Esophagus squamous epithelium (tissue), 4 donors: ENCODE data around the gene ARAP1. TPM values are rescaled to one million over a fixed set of nuclear protein-coding genes. Genes with fewer than 3 reads are reported as not detected.

Experiments used
- small RNA-seq, 4 donors: library from RNA; depleted of rRNA; stranded (forward); fragments of <200 nt; gene quantifications; one replicate each; pipeline ENCODE3, GENCODE V24; 2016
- total RNA-seq, 4 donors: library from RNA; depleted of rRNA; stranded (reverse); fragments of >200 nt; gene quantifications; one replicate each; pipeline ENCODE4 v1.1.0, GENCODE V29; 2016

ARAP1 gene
- total RNA-seq, 4 donors from 2014 or later: 37.8 to 114 (median 70.6) TPM

Small RNA genes within 50 kb of the gene (small RNA-seq; reads per million reads assigned to genes)
- gene MIR4692 (0 reads per million in 4 donors), gene RF00019 (0 reads per million in 4 donors)

Other genes starting within 250 kb of the ARAP1 start
- 10 to 100 TPM in 3 of 4 donors, 1 to 10 TPM in 1; 5.6 to 38.3 (median 12.9) TPM for gene PDE2A, start 78.0 kb downstream of the ARAP1 start, total RNA-seq
- 10 to 100 TPM; 42.2 to 83.1 (median 49.4) TPM for gene STARD10, start 41.6 kb upstream of the ARAP1 start, total RNA-seq
- 10 to 100 TPM; 21.7 to 46.5 (median 26.4) TPM for gene ATG16L2, start 62.0 kb upstream of the ARAP1 start, total RNA-seq